AG04450 (cell line): ENCODE results near the gene SARS2. TPM values are rescaled to one million over a fixed set of nuclear protein-coding genes. Genes with fewer than 3 reads are reported as not detected.

Experiments used
- CTCF ChIA-PET: fragments of 300-600, 350-600 bp; formaldehyde crosslinking; extraction: SDS; loops from one replicate; lab custom pipeline; 2022; ENCODE audit warnings: antibody characterized with exemption, inconsistent platforms; lab: Charles Lee
- POLR2A ChIA-PET: fragments of 350-600 bp; formaldehyde crosslinking; extraction: SDS; loops from one replicate; lab custom pipeline; 2021; ENCODE audit warnings: antibody characterized with exemption, inconsistent platforms; lab: Yijun Ruan, JAX
- DNase-seq: peaks from one replicate; pipeline ENCODE4 v3.0.0-alpha.2; 2011; ENCODE audit warnings: low read depth, low spot score
- H3K27ac ChIP-seq: one replicate; pipeline ENCODE4 v1.5.1; 2012; ENCODE audit warnings: low read depth, low read length, control low read depth
- H3K27me3 ChIP-seq: one replicate; pipeline ENCODE4 v1.6.0; 2012; ENCODE audit warnings: low read length; ENCODE audit not compliant: control insufficient read depth, insufficient read depth
- H3K4me3 ChIP-seq: 2 replicates; pipeline ENCODE4 v1.5.1; 2011; ENCODE audit warnings: mild to moderate bottlenecking, low read depth, low read length, control low read depth
- H3K9me3 ChIP-seq: 2 replicates; pipeline ENCODE4 v1.5.1; 2012; ENCODE audit warnings: low read length; ENCODE audit not compliant: control insufficient read depth, insufficient read depth
- CTCF ChIP-seq: IDR thresholded peaks from 2 replicates; pipeline ENCODE4 v1.5.1; 2011; ENCODE audit warnings: low read depth, low read length, control low read depth, inconsistent platforms
- polyA plus RNA-seq: library from polyadenylated mRNA; depleted of rRNA; stranded (reverse); fragments of >200 nt; gene quantifications from 2 replicates; pipeline ENCODE4 v1.2.3, GENCODE V29; 2011

Gene SARS2
- polyA plus RNA-seq, 1 experiment: 10.1 TPM

- no peak overlapping the region for H3K4me3 ChIP-seq
- no peak for TF ChIP-seq CTCF
- no peaks in the 10 kb centered on the region for H3K27me3 ChIP-seq
- POLR2A ChIA-PET: no interaction called here
- no peak for DNase-seq
- CTCF ChIA-PET: interaction anchor here (0.5 to 1.6 kb wide), 2 partner anchors 25 to 56 kb away, joined by 3 to 7 read pairs; no protein-coding TSS in a partner anchor
- no peak overlapping the region for H3K27ac ChIP-seq
- H3K9me3 ChIP-seq: peaks cover 12% of the 10 kb centered on the region
Measured at GRCh38 chr19:38904581-38905539, 25.7 kb downstream of the SARS2 start.

GRCh38 chr19:38901683-38902082, 28.9 kb downstream of the SARS2 start:
- ChIA-PET POLR2A (no interaction called here), CTCF (interaction anchor here (1.1 to 2.5 kb wide), 3 partner anchors 28 to 499 kb away, joined by 4 to 23 read pairs (median 8); partner anchors contain the start of genes FAM98C, MRPS12 and SARS2)
- no peak for TF ChIP-seq CTCF
- H3K4me3 ChIP-seq: no peak overlapping the region
- DNase-seq: no peak
- no peaks in the 10 kb centered on the region; the same call in 1 of the 2 replicates for H3K9me3 ChIP-seq
- no peaks in the 10 kb centered on the region for H3K27me3 ChIP-seq
- no peak overlapping the region for H3K27ac ChIP-seq

- no peak overlapping the region for H3K27ac ChIP-seq
- CTCF ChIA-PET: interaction anchor here (1.3 to 2.5 kb wide), 5 partner anchors 29 to 498 kb away, joined by 3 to 23 read pairs (median 4); partner anchors contain the start of genes FAM98C, MRPS12 and SARS2
- POLR2A ChIA-PET: interaction anchor here (1.0 to 1.6 kb wide), 4 partner anchors 21 to 283 kb away, joined by 3 to 6 read pairs (median 4); partner anchors contain the start of gene MAP4K1
- H3K9me3 ChIP-seq: no peaks in the 10 kb centered on the region; the same call in 1 of the 2 replicates
- H3K27me3 ChIP-seq: no peaks in the 10 kb centered on the region
- no peak for TF ChIP-seq CTCF
- DNase-seq: no peak
- H3K4me3 ChIP-seq: peak overlapping the region; percentile 84
Measured at GRCh38 chr19:38900743-38901190, 29.8 kb downstream of the SARS2 start.

DNA sequence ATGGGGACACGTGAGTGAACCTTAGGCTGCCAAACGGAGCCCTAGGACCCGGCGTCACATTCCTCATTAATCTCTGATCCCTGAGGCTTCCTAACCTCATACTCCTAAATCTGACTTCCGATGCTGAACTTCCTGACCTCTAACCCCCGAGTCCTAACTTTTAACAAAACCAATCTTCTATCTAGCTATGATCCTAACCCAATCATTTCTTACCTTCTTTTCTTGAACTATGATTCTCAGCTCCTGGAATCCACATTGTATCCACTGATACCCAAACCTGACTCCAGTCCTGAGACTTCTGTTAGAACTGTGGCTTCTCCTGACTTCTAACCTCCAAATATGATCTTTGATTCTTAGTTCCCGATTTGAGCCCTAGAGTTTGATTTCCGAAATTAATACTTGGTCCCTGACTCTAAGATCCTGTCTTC, 30.3 kb downstream of the SARS2 start:
- peak overlapping the region; percentile 84 for H3K4me3 ChIP-seq
- ChIA-PET POLR2A (interaction anchor here (0.7 to 1.6 kb wide), 9 partner anchors 17 to 282 kb away, joined by 3 to 6 read pairs (median 4); partner anchors contain the start of genes ACTN4, MAP4K1, MRPS12 and SARS2), CTCF (interaction anchor here (0.6 to 2.5 kb wide), 5 partner anchors 13 to 266 kb away, joined by 3 to 23 read pairs (median 4); partner anchors contain the start of genes MRPS12 and SARS2)
- no peaks in the 10 kb centered on the region for H3K27me3 ChIP-seq
- peak overlapping the region; percentile 82 for H3K27ac ChIP-seq
- TF ChIP-seq CTCF: no peak
- no peak for DNase-seq
- H3K9me3 ChIP-seq: no peaks in the 10 kb centered on the region; the same call in 1 of the 2 replicates
